Natural killer cell (primary cell): ENCODE data around the gene SMARCB1. TPM values are rescaled to one million over a fixed set of nuclear protein-coding genes. Genes with fewer than 3 reads are reported as not detected.
A peak's percentile ranks its signal among the peaks of the same experiment; 100 is the strongest.

ENCODE experiments used
- ATAC-seq, 3 donors: fragments of 150-1000 bp in 2 of 3; fragments of 200-7000 bp in 1 of 3; cut with Tn5 transposase; 1 replicate in 1 of 3; 2 replicates in 2 of 3; pipeline ENCODE4 v1.10.0; 2021; ENCODE audit warnings: mild to moderate bottlenecking in 2 of 3, moderate library complexity in 2 of 3
- DNase-seq, 2 donors: peaks; one replicate each; pipeline versions ENCODE4 v3.0.0 to v3.0.0-alpha.2; 2013 to 2021; ENCODE audit warnings: mixed read lengths in 1 of 2
- H3K27ac ChIP-seq: one replicate; pipeline ENCODE4 v1.5.1; 2013; ENCODE audit warnings: mild to moderate bottlenecking, low read length
- H3K27me3 ChIP-seq: one replicate; pipeline ENCODE4 v1.6.1; 2013; ENCODE audit warnings: low read length; ENCODE audit not compliant: control insufficient read depth, insufficient read depth
- H3K36me3 ChIP-seq: one replicate; pipeline ENCODE4 v1.6.1; 2013; ENCODE audit warnings: low read length; ENCODE audit not compliant: control insufficient read depth, insufficient read depth
- H3K4me1 ChIP-seq: one replicate; pipeline ENCODE4 v1.6.1; 2013; ENCODE audit warnings: low read length; ENCODE audit not compliant: control insufficient read depth, insufficient read depth
- H3K4me3 ChIP-seq: one replicate; pipeline ENCODE4 v1.5.1; 2013; ENCODE audit warnings: low read length
- H3K9me3 ChIP-seq: one replicate; pipeline ENCODE4 v1.6.1; 2013; ENCODE audit warnings: low read length; ENCODE audit not compliant: control insufficient read depth, insufficient read depth
- H3K27ac Mint-ChIP-seq, 2 donors: one replicate each; pipeline ENCODE4 v1.8.0; 2022; ENCODE audit warnings: mild to moderate bottlenecking in 2 of 2, mixed read lengths in 2 of 2, moderate library complexity in 1 of 2
- H3K27me3 Mint-ChIP-seq, 2 donors: one replicate each; pipeline ENCODE4 v1.8.0; 2022; ENCODE audit warnings: low read depth in 2 of 2, mixed read lengths in 2 of 2
- H3K36me3 Mint-ChIP-seq: one replicate; pipeline ENCODE4 v1.8.0; 2022; ENCODE audit warnings: mixed read lengths
- H3K4me1 Mint-ChIP-seq, 2 donors: one replicate each; pipeline ENCODE4 v1.8.0; 2022; ENCODE audit warnings: mixed read lengths in 2 of 2
- H3K4me3 Mint-ChIP-seq: one replicate; pipeline ENCODE4 v1.8.0; 2022; ENCODE audit warnings: mild to moderate bottlenecking, moderate library complexity, mixed read lengths
- H3K9me3 Mint-ChIP-seq, 2 donors: one replicate each; pipeline ENCODE4 v1.8.0; 2022; ENCODE audit warnings: mixed read lengths in 2 of 2
- CTCF ChIP-seq: fragments of 200-600 bp; IDR thresholded peaks from one replicate; pipeline ENCODE4 v1.8.0; 2022; ENCODE audit warnings: antibody characterized with exemption
- WGBS: methylation state at CpG from one replicate; pipeline ENCODE4 v1.1.7; 2013; ENCODE audit warnings: missing lambda C conversion rate; ENCODE audit not compliant: insufficient coverage; 5-methylcytosine and 5-hydroxymethylcytosine counted together
- intact Hi-C: fragments of 100-400 bp; cut with micrococcal nuclease; formaldehyde crosslinking; loops from one replicate; pipeline ENCODE4 v1.14.2; 2022
- total RNA-seq, 4 donors: library from RNA; stranded (reverse); fragments of 120-200 nt in 1 of 4; gene quantifications; one replicate each; pipeline versions ENCODE4 v1.2.3 to v1.2.4, GENCODE V29; 2013 to 2022

SMARCB1 gene
- total RNA-seq, 3 donors from 2014 or later (not counting 1 experiment from before 2014, with no cell fraction given): 56.3 to 76.9 (median 69.8) TPM

- ATAC-seq: peak; percentile 20 to 23 (median 20)
- H3K27ac ChIP-seq: peak overlapping the region; percentile 79
- Mint-ChIP-seq H3K27ac (peak overlapping the region; percentile 84 to 89), H3K27me3 (no peaks in the 10 kb centered on the region), H3K9me3 (no peaks in the 10 kb centered on the region), H3K4me1 (peaks cover 35 to 37% of the 10 kb centered on the region in 2 donors), H3K36me3 (no peaks in the 10 kb centered on the region), H3K4me3 (peak overlapping the region; percentile 85)
- H3K27me3 ChIP-seq: no peaks in the 10 kb centered on the region
- WGBS: 10% methylated on average over 5 of the region's 5 CpGs
- H3K9me3 ChIP-seq: no peaks in the 10 kb centered on the region
- H3K36me3 ChIP-seq: peaks cover 8% of the 10 kb centered on the region
- DNase-seq: no peak
- peak overlapping the region; percentile 75 for H3K4me3 ChIP-seq
- peaks cover 36% of the 10 kb centered on the region for H3K4me1 ChIP-seq
- TF ChIP-seq CTCF: no peak
- intact Hi-C loops: loop anchor here (1.0 to 2.0 kb wide), 3 partner anchors 15 to 223 kb away; partner anchors contain the start of genes CABIN1, DERL3 and MMP11
These were observed 782 bp downstream of the SMARCB1 start for GRCh38 chr22:23787600-23787896.

- peaks cover 36% of the 10 kb centered on the region for H3K4me1 ChIP-seq
- H3K9me3 ChIP-seq: no peaks in the 10 kb centered on the region
- intact Hi-C loops: loop anchor here (1.0 to 2.0 kb wide), 3 partner anchors 15 to 223 kb away; partner anchors contain the start of genes CABIN1, DERL3 and MMP11
- ATAC-seq (no peak), DNase-seq (no peak)
- peak overlapping the region; percentile 79 for H3K27ac ChIP-seq
- peaks cover 39 to 41% of the 10 kb centered on the region in 2 donors for H3K4me1 Mint-ChIP-seq
- WGBS: 85% methylated on average over 3 of the region's 3 CpGs
- H3K4me3 ChIP-seq: peak overlapping the region; percentile 75
- no peaks in the 10 kb centered on the region for H3K36me3 Mint-ChIP-seq
- H3K9me3 Mint-ChIP-seq: no peaks in the 10 kb centered on the region
- peak overlapping the region; percentile 85 for H3K4me3 Mint-ChIP-seq
- no peaks in the 10 kb centered on the region for H3K27me3 Mint-ChIP-seq
- peaks cover 11% of the 10 kb centered on the region for H3K36me3 ChIP-seq
- H3K27ac Mint-ChIP-seq: peak overlapping the region; percentile 84 to 89
- no peaks in the 10 kb centered on the region for H3K27me3 ChIP-seq
- TF ChIP-seq CTCF: no peak
These were observed 1.1 kb downstream of the SMARCB1 start for GRCh38 chr22:23787910-23788309.

GRCh38 chr22:23789121-23789520 lies 2.4 kb downstream of the SMARCB1 start:
- H3K9me3 ChIP-seq: no peaks in the 10 kb centered on the region
- H3K27ac ChIP-seq: no peak overlapping the region
- Mint-ChIP-seq H3K36me3 (peaks cover 6% of the 10 kb centered on the region), H3K27me3 (no peaks in the 10 kb centered on the region), H3K4me1 (peaks cover 42 to 43% of the 10 kb centered on the region in 2 donors), H3K4me3 (no peak overlapping the region), H3K27ac (peak overlapping the region in 1 of 2 donors; percentile 42), H3K9me3 (no peaks in the 10 kb centered on the region)
- WGBS: 90% methylated on average over 4 of the region's 4 CpGs
- peaks cover 20% of the 10 kb centered on the region for H3K36me3 ChIP-seq
- DNase-seq (no peak), ATAC-seq (no peak)
- H3K4me3 ChIP-seq: no peak overlapping the region
- H3K27me3 ChIP-seq: no peaks in the 10 kb centered on the region
- intact Hi-C loops: no loop called here
- H3K4me1 ChIP-seq: peaks cover 26% of the 10 kb centered on the region
- TF ChIP-seq CTCF: no peak

- Mint-ChIP-seq H3K9me3 (no peaks in the 10 kb centered on the region), H3K4me3 (no peak overlapping the region), H3K27me3 (no peaks in the 10 kb centered on the region), H3K4me1 (peaks cover 37 to 38% of the 10 kb centered on the region in 2 donors), H3K36me3 (peaks cover 6% of the 10 kb centered on the region), H3K27ac (peak overlapping the region; percentile 42 to 51)
- TF ChIP-seq CTCF: no peak
- Histone ChIP-seq H3K4me3 (no peak overlapping the region), H3K36me3 (peaks cover 21% of the 10 kb centered on the region), H3K27ac (no peak overlapping the region), H3K9me3 (no peaks in the 10 kb centered on the region), H3K4me1 (peaks cover 20% of the 10 kb centered on the region), H3K27me3 (no peaks in the 10 kb centered on the region)
- ATAC-seq: no peak
- intact Hi-C loops: no loop called here
- WGBS: 96% methylated on average over 4 of the region's 4 CpGs
- no peak for DNase-seq
These were observed 2.9 kb downstream of the SMARCB1 start for GRCh38 chr22:23789638-23790037.
